Measurements from ENCODE around the gene ANKRD60.

DNA sequence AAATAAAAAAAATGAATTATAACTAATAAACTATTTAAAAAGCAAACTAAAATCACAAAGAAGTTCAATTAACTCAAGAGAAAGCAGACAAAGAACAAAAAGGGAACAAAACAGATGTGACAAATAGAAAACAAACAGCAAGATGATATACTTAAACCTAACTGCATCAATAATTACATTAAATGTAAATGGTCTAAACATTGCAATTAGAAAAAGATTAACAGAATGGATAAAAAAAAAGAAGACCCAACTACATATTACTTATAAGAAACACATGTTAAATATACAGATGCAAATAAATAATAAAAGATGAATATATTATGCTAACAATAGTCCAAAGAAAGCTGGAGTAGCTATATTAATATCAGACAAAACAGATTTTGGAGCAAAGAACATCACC, 45.9 kb upstream of the ANKRD60 start:
- TF ChIP-seq, protein P1, sequence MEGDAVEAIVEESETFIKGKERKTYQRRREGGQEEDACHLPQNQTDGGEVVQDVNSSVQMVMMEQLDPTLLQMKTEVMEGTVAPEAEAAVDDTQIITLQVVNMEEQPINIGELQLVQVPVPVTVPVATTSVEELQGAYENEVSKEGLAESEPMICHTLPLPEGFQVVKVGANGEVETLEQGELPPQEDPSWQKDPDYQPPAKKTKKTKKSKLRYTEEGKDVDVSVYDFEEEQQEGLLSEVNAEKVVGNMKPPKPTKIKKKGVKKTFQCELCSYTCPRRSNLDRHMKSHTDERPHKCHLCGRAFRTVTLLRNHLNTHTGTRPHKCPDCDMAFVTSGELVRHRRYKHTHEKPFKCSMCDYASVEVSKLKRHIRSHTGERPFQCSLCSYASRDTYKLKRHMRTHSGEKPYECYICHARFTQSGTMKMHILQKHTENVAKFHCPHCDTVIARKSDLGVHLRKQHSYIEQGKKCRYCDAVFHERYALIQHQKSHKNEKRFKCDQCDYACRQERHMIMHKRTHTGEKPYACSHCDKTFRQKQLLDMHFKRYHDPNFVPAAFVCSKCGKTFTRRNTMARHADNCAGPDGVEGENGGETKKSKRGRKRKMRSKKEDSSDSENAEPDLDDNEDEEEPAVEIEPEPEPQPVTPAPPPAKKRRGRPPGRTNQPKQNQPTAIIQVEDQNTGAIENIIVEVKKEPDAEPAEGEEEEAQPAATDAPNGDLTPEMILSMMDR (IDR thresholded peaks at IDR 0.05): no peak
- no peak for TF ChIP-seq CREM (CRISPR knock-in tag; IDR thresholded peaks at IDR 0.05)
- no peak for TF ChIP-seq TEAD4 (CRISPR knock-in tag; IDR thresholded peaks at IDR 0.05)
- TF ChIP-seq, protein P2, sequence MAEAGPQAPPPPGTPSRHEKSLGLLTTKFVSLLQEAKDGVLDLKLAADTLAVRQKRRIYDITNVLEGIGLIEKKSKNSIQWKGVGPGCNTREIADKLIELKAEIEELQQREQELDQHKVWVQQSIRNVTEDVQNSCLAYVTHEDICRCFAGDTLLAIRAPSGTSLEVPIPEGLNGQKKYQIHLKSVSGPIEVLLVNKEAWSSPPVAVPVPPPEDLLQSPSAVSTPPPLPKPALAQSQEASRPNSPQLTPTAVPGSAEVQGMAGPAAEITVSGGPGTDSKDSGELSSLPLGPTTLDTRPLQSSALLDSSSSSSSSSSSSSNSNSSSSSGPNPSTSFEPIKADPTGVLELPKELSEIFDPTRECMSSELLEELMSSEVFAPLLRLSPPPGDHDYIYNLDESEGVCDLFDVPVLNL (CRISPR knock-in tag; IDR thresholded peaks at IDR 0.05; ENCODE audit: borderline replicate concordance, low read depth): no peak
- TF ChIP-seq JUN (CRISPR knock-in tag; IDR thresholded peaks at IDR 0.05): no peak
- no peak for TF ChIP-seq EMX1 (CRISPR knock-in tag; IDR thresholded peaks at IDR 0.05)
- TF ChIP-seq, protein P3, sequence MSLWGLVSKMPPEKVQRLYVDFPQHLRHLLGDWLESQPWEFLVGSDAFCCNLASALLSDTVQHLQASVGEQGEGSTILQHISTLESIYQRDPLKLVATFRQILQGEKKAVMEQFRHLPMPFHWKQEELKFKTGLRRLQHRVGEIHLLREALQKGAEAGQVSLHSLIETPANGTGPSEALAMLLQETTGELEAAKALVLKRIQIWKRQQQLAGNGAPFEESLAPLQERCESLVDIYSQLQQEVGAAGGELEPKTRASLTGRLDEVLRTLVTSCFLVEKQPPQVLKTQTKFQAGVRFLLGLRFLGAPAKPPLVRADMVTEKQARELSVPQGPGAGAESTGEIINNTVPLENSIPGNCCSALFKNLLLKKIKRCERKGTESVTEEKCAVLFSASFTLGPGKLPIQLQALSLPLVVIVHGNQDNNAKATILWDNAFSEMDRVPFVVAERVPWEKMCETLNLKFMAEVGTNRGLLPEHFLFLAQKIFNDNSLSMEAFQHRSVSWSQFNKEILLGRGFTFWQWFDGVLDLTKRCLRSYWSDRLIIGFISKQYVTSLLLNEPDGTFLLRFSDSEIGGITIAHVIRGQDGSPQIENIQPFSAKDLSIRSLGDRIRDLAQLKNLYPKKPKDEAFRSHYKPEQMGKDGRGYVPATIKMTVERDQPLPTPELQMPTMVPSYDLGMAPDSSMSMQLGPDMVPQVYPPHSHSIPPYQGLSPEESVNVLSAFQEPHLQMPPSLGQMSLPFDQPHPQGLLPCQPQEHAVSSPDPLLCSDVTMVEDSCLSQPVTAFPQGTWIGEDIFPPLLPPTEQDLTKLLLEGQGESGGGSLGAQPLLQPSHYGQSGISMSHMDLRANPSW (CRISPR knock-in tag; conservative IDR thresholded peaks at IDR 0.05; ENCODE audit: low read depth): no peak
- TF ChIP-seq, protein P4, sequence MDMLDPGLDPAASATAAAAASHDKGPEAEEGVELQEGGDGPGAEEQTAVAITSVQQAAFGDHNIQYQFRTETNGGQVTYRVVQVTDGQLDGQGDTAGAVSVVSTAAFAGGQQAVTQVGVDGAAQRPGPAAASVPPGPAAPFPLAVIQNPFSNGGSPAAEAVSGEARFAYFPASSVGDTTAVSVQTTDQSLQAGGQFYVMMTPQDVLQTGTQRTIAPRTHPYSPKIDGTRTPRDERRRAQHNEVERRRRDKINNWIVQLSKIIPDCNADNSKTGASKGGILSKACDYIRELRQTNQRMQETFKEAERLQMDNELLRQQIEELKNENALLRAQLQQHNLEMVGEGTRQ (CRISPR knock-in tag; IDR thresholded peaks at IDR 0.05): no peak
- TF ChIP-seq SP1 (CRISPR knock-in tag; conservative IDR thresholded peaks at IDR 0.05): no peak
- no peak for TF ChIP-seq CBFB (CRISPR knock-in tag; IDR thresholded peaks at IDR 0.05; ENCODE audit: low read depth)
- TF ChIP-seq, protein P5, sequence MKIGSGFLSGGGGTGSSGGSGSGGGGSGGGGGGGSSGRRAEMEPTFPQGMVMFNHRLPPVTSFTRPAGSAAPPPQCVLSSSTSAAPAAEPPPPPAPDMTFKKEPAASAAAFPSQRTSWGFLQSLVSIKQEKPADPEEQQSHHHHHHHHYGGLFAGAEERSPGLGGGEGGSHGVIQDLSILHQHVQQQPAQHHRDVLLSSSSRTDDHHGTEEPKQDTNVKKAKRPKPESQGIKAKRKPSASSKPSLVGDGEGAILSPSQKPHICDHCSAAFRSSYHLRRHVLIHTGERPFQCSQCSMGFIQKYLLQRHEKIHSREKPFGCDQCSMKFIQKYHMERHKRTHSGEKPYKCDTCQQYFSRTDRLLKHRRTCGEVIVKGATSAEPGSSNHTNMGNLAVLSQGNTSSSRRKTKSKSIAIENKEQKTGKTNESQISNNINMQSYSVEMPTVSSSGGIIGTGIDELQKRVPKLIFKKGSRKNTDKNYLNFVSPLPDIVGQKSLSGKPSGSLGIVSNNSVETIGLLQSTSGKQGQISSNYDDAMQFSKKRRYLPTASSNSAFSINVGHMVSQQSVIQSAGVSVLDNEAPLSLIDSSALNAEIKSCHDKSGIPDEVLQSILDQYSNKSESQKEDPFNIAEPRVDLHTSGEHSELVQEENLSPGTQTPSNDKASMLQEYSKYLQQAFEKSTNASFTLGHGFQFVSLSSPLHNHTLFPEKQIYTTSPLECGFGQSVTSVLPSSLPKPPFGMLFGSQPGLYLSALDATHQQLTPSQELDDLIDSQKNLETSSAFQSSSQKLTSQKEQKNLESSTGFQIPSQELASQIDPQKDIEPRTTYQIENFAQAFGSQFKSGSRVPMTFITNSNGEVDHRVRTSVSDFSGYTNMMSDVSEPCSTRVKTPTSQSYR (CRISPR knock-in tag; IDR thresholded peaks at IDR 0.05): no peak
- TF ChIP-seq, protein P6, sequence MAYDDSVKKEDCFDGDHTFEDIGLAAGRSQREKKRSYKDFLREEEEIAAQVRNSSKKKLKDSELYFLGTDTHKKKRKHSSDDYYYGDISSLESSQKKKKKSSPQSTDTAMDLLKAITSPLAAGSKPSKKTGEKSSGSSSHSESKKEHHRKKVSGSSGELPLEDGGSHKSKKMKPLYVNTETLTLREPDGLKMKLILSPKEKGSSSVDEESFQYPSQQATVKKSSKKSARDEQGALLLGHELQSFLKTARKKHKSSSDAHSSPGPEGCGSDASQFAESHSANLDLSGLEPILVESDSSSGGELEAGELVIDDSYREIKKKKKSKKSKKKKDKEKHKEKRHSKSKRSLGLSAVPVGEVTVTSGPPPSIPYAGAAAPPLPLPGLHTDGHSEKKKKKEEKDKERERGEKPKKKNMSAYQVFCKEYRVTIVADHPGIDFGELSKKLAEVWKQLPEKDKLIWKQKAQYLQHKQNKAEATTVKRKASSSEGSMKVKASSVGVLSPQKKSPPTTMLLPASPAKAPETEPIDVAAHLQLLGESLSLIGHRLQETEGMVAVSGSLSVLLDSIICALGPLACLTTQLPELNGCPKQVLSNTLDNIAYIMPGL (CRISPR knock-in tag; IDR thresholded peaks at IDR 0.05): no peak
- no peak for TF ChIP-seq SMAD4 (CRISPR knock-in tag; IDR thresholded peaks at IDR 0.05)

Data from WTC11 (cell line).